ENCODE measurements around the gene TIMM21.

- TF ChIP-seq CTCF (IDR thresholded peaks at IDR 0.05), result no peak
- TF ChIP-seq POLR2A (IDR thresholded peaks at IDR 0.05), result no peak
These were observed 50.1 kb downstream of the TIMM21 start for GRCh38 chr18:74198453-74198852.

All from suprapubic skin (tissue), 3 donors.